Thyroid gland (tissue), 4 donors: ENCODE results near the gene LIMCH1. TPM values are rescaled to one million over a fixed set of nuclear protein-coding genes. Genes with fewer than 3 reads are reported as not detected.
"Not testable (repeated sequence)": the region's sequence is repeated elsewhere in the genome, so short reads cannot be mapped to it uniquely, and the experiment has no call there.

Experiments used
- DNase-seq, 2 donors: peaks; one replicate each; pipeline ENCODE4 v3.0.0-alpha.2; 2019
- H3K27ac ChIP-seq, 3 donors: fragments of 200-600 bp; sonication (generic); 1 replicate in 2 of 3; 2 replicates in 1 of 3; pipeline ENCODE4 v1.5.1; 2016 to 2019; ENCODE audit warnings: mild to moderate bottlenecking in 1 of 3, moderate library complexity in 1 of 3
- H3K27me3 ChIP-seq: fragments of 200-600 bp; sonication (generic); one replicate; pipeline ENCODE4 v1.5.1; 2019
- H3K36me3 ChIP-seq, 2 donors: fragments of 200-600 bp; sonication (generic); one replicate each; pipeline ENCODE4 v1.5.1; 2016 to 2019
- H3K4me1 ChIP-seq, 2 donors: fragments of 200-600 bp; sonication (generic); one replicate each; pipeline ENCODE4 v1.5.1; 2017 to 2019
- H3K4me3 ChIP-seq, 3 donors: fragments of 200-600 bp; sonication (generic); replicated peaks in 1 of 3; 1 replicate in 2 of 3; 2 replicates in 1 of 3; pipeline ENCODE4 v1.5.1; 2016; ENCODE audit warnings: mild to moderate bottlenecking in 1 of 3
- H3K9me3 ChIP-seq: fragments of 200-600 bp; sonication (generic); one replicate; pipeline ENCODE4 v1.5.1; 2017
- CTCF ChIP-seq, 6 experiments: fragments of 200-600 bp in 3 of 6; fragments of 450-650 bp in 3 of 6; sonication (generic) in 3 of 6; IDR thresholded peaks; one replicate each; pipeline ENCODE4 v1.5.1; 2016 to 2019; ENCODE audit warnings: antibody characterized with exemption in 6 of 6, mild to moderate bottlenecking in 2 of 6, inconsistent platforms in 1 of 6, moderate library complexity in 1 of 6
- POLR2A ChIP-seq, 2 donors: fragments of 450-650 bp; IDR thresholded peaks; one replicate each; pipeline ENCODE4 v1.6.1; 2017; ENCODE audit warnings: antibody characterized with exemption in 2 of 2, mild to moderate bottlenecking in 2 of 2, moderate library complexity in 1 of 2
- WGBS, 2 donors: methylation state at CpG; one replicate each; pipeline ENCODE4 v1.1.5; 2017; 5-methylcytosine and 5-hydroxymethylcytosine counted together
- intact Hi-C: fragments of 100-400 bp; cut with DNase I; formaldehyde crosslinking; loops from one replicate; pipeline ENCODE4 v1.15.1; 2023
- total RNA-seq, 4 donors: library from RNA; depleted of rRNA; stranded (reverse); fragments of >200 nt; gene quantifications; one replicate each; pipeline ENCODE4 v1.2.3, GENCODE V29; 2016

Gene LIMCH1
- total RNA-seq, 4 donors from 2014 or later = 136 to 267 (median 156) TPM

GRCh38 chr4:41702770-41703169 is 164.8 kb downstream of the LIMCH1 start:
- 70 to 79% methylated on average over 4 of the region's 4 CpGs for WGBS, 2 donors
- intact Hi-C loops = no loop called here
- no peak for DNase-seq
- no peaks in the 10 kb centered on the region for H3K9me3 ChIP-seq
- H3K4me1 ChIP-seq = no peaks in the 10 kb centered on the region
- H3K27ac ChIP-seq = no peak overlapping the region
- H3K4me3 ChIP-seq = no peak overlapping the region
- TF ChIP-seq POLR2A (IDR thresholded peaks at IDR 0.05) = no peak
- TF ChIP-seq CTCF (IDR thresholded peaks at IDR 0.05) = no peak
- peaks cover 0 to 7% of the 10 kb centered on the region in 2 donors for H3K36me3 ChIP-seq
- H3K27me3 ChIP-seq = no peaks in the 10 kb centered on the region

- intact Hi-C loops = no loop called here
- no peak for TF ChIP-seq CTCF (IDR thresholded peaks at IDR 0.05)
- Histone ChIP-seq H3K9me3 (no peaks in the 10 kb centered on the region), H3K27ac (no peak overlapping the region), H3K27me3 (no peaks in the 10 kb centered on the region), H3K36me3 (no peaks in the 10 kb centered on the region), H3K4me1 (no peaks in the 10 kb centered on the region), H3K4me3 (no peak overlapping the region)
- DNase-seq = no peak
- 86 to 90% methylated on average over 3 of the region's 3 CpGs for WGBS, 2 donors
Measured at GRCh38 chr4:41703785-41704184, 165.8 kb downstream of the LIMCH1 start.

GRCh38 chr4:41709844-41710481 is 172.0 kb downstream of the LIMCH1 start:
- TF ChIP-seq CTCF (IDR thresholded peaks at IDR 0.05) = no peak
- TF ChIP-seq POLR2A (IDR thresholded peaks at IDR 0.05) = no peak
- Histone ChIP-seq H3K27me3 (no peaks in the 10 kb centered on the region), H3K9me3 (no peaks in the 10 kb centered on the region), H3K27ac (no peak overlapping the region), H3K36me3 (no peaks in the 10 kb centered on the region), H3K4me1 (no peaks in the 10 kb centered on the region), H3K4me3 (no peak overlapping the region)
- WGBS, 2 donors = 72 to 79% methylated on average over 5 of the region's 5 CpGs
- intact Hi-C loops = no loop called here
- no peak for DNase-seq

GRCh38 chr4:41711654-41712053 is 173.7 kb downstream of the LIMCH1 start:
- H3K9me3 ChIP-seq = not testable (repeated sequence)
- 94 to 98% methylated on average over 2 of the region's 2 CpGs for WGBS, 2 donors

GRCh38 chr4:41712425-41712824 is 174.5 kb downstream of the LIMCH1 start:
- intact Hi-C loops = no loop called here

More at GRCh38 chr4:41711654-41712053, 173.7 kb downstream of the LIMCH1 start:
- H3K36me3 ChIP-seq, H3K4me3 ChIP-seq, H3K27me3 ChIP-seq, H3K4me1 ChIP-seq, intact Hi-C loops, DNase-seq, H3K27ac ChIP-seq: not testable (repeated sequence)

More at GRCh38 chr4:41712425-41712824, 174.5 kb downstream of the LIMCH1 start:
- TF ChIP-seq CTCF (IDR thresholded peaks at IDR 0.05) (no peak), POLR2A (IDR thresholded peaks at IDR 0.05) (no peak)
- Histone ChIP-seq H3K36me3 (no peaks in the 10 kb centered on the region), H3K9me3 (no peaks in the 10 kb centered on the region), H3K27me3 (no peaks in the 10 kb centered on the region), H3K27ac (no peak overlapping the region), H3K4me1 (no peaks in the 10 kb centered on the region), H3K4me3 (no peak overlapping the region)
- no peak for DNase-seq
- WGBS, 2 donors = 82 to 88% methylated on average over 3 of the region's 3 CpGs
